GM18520 (cell line): Measurements from ENCODE around the gene IFI16.
"Not testable (repeated sequence)": the region's sequence is repeated elsewhere in the genome, so short reads cannot be mapped to it uniquely, and the experiment has no call there.

Experiments
- ATAC-seq: cut with Tn5 transposase; IDR thresholded peaks from one replicate; pipeline ENCODE4 v1.9.1; 2021; ENCODE audit not compliant: unreplicated experiment

Gene IFI16

GRCh38 chr1:159006210-159006807 lies 3.4 kb upstream of the IFI16 start:
- not testable (repeated sequence) for ATAC-seq

DNA sequence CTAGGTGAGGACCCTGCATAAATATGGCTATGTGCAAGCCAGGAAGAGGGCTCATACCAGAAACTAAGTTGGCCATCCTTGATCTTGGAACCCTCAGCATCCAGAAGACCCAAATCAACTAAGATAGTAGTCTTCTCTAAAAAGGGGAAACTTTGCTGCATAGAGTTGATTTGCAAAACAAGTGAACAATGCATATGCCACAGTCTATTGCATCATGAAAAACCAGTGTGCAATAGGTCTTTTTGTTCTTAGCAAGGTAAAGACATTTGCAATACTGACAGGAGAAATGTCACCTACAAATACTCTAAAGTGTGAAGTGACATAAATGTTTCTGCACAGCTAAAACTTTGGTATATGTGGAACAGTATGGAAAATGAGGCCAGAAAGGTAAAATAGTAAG lies 2.0 kb upstream of the IFI16 start:
- ATAC-seq, result no peak

DNA sequence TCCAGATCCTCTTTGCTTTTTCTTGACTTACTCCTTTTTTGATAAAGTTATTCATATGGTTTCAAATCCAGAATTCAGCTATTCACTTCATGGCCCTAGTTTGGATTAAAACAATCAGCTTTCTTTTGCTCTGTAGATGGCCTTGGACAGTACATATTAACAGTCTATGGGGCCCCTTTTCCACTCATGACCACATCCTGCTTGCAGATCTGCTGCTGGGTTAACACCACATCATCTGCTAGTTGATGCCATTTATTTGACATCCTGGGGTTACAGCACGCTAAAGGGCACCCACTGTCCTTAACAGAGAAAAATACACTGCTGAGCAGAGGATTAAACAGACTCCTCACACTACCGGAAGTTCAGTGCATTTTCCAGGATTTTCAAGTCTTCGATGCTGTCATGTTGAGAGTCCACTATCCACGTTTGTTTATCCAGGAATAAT lies 941 bp upstream of the IFI16 start:
- peak; percentile 75 for ATAC-seq

DNA sequence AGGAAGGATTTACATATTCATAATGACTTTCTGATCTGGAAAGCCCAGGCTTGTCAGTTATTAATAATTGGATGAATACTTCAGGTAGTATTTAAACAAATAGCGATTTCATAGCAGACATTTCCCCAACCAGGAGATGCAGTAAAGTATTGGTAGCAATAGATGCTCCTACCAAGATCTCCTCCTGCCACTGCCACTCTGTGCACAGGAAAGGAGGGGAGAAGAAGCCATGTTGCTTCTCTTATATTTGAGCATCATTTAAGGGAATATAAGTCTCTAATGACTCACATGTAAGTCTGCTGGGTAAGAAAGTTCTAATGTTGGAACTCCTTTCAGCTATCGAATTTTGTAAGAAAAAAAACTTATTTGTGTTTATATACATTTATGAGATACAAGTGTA lies 420 bp upstream of the IFI16 start:
- ATAC-seq, result no peak

DNA sequence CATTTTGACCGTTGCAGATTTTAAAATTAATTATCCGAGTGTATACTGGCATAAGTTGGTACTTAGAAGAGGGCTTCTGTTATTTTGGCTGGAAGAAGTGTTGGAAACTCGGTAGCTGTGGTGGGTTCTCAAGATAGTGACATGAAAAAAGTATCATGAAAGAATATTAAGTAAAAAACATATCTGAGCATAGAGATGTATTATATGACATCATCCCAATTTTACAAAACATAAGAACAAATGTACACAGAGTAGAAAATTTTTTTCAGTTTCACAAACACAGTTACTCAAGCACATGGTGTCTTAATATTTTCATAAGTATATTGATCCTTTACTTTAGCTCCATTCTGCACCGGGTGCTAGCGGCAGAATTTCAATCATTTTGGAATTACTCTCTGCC lies 684 bp downstream of the IFI16 start:
- no peak for ATAC-seq

DNA sequence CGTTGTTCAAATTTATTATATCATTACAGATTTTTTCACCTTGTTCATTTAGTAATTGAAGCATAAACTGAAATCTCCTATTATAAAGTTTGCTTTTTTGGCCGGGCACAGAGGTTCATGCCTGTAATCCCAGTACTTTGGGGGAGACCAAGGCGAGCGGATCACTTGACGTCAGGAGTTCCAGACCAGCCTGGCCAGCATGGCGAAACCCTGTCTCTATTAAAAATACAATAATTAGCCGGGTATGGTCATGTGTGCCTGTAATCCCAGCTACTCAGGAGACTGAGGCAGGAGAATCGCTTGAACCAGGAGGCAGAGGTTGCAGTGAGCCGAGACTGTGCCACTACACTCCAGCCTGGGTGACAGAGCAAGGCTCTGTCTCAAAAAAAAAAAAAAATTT lies 1.3 kb downstream of the IFI16 start:
- not testable (repeated sequence) for ATAC-seq

DNA sequence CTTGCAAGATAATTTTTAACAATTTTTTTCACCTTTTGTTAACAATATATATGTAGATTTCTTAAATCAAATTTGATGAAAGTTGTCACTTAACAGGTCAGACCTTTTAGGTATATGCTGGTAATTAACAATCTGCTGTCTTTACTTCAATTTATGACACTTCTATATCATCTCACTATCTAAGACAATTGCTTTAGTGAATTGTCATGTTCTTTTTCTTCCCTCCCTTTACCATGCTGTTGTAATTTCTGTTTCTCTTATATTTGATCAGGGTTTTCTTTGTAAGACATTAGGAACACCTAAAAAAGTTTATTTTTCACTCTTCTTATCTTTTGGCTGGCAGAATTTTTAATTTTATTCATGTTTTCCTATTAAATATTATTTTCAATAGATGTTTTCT lies 2.0 kb downstream of the IFI16 start:
- no peak for ATAC-seq

GRCh38 chr1:159012495-159012894 lies 2.8 kb downstream of the IFI16 start:
- ATAC-seq, result no peak

- ATAC-seq, result no peak
Measured at GRCh38 chr1:159014003-159014571, 4.4 kb downstream of the IFI16 start.

DNA sequence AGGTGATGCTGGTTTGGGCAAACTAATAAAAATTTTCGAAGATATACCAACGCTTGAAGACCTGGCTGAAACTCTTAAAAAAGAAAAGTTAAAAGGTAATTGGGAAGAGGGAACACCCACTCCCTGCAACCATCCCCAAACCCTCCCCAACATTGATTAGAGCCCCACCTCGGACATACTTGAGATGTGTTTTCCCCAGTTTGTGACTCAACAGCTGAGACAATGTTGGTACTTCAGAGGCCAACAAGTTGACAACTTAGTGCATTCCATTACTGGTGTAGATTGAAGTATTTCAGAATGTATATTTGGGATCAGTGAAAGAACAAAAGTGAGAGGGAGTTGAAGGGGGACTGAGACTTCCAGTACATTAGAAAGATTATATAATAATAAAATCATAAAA lies 5.1 kb downstream of the IFI16 start:
- no peak for ATAC-seq

DNA sequence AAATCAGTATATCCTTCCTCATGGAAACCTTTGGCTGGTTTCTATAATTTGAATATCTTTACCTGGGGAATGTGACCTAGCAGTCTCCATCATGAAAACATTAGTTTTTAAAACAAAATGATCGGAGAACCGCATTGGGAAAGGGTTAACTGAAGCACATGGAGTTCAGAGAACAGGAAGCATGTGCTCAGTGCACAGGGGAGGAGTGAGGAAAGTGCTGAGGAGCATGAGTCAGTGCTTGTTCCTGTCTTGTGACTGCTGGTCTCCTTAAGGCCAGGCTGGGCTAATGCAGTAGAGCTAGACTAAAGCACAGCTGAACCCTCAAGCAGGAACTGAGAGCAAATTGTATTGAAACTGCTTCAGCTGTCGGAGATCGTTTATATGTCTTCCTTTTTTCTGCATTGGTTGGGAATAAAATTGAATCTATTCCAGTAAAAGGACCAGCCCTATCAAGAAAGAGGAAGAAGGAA lies 5.8 kb downstream of the IFI16 start:
- peak; percentile 93 for ATAC-seq

GRCh38 chr1:159023723-159024122 lies 14.0 kb downstream of the IFI16 start:
- no peak for ATAC-seq

DNA sequence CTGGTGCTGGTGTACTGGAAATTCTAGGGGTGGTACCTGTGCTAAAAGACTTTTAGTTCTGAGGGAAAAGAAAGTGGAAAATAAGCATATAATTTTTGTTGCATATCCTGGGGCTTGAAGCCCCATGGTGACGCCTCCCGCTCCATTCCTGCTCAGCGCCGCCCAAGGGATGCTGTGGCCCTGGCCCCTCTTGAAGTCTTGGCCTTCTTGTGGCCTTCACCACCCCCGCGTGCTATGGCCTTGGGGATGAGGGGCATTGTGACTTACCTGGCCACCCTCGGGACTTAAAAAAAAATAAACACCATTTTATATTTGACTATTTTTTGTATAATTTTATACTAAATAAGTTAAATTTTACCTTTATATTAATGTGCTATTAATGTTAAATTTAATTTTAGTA lies 15.3 kb downstream of the IFI16 start:
- ATAC-seq, result no peak

GRCh38 chr1:159026841-159027240 lies 17.1 kb downstream of the IFI16 start:
- ATAC-seq, result not testable (repeated sequence)

- ATAC-seq, result no peak
Measured at GRCh38 chr1:159030311-159030710, 20.6 kb downstream of the IFI16 start.

GRCh38 chr1:159030877-159031447 lies 21.3 kb downstream of the IFI16 start:
- ATAC-seq, result no peak

- ATAC-seq, result no peak
Measured at GRCh38 chr1:159040206-159040605, 30.5 kb downstream of the IFI16 start.

DNA sequence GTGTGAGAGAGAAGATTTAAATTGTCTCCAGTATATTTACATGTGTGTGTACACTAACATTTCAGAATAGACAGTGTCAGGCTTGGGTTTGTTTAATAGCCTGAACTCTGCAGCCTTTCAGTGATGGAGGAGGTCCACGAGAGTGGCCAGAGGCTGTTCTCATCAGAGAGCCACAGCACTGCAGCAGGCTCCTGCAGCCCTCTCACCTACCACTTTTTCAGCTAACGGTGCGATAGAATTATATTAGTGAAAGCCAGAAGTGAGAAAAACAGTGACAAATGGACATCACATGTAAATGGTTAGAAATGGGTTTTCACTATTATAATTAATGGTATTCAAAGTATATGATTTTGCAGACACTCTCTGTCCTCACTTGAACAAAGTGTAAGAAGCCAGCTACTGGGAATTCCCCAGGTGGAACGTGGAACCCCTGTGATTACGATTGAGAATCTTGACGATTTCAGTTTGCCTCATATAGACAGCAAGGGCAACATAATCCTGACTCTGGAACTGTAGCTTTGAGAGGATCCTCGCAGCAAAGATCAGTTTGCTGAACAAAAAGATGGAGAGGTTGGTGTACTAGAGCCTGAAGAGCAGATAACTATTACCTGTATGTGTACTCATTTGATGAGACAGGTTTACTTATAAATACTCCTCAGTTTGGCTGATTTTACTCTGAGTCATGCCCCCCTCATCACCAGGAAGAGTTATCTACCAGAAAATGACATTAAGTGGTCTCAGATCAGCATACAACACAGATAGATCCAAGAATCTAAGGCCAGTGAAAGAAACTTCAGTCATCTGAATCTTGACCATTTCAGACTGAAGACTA lies 31.4 kb downstream of the IFI16 start:
- ATAC-seq, result peak; percentile 60

- ATAC-seq, result not testable (repeated sequence)
Measured at GRCh38 chr1:159046486-159046885, 36.8 kb downstream of the IFI16 start.

DNA sequence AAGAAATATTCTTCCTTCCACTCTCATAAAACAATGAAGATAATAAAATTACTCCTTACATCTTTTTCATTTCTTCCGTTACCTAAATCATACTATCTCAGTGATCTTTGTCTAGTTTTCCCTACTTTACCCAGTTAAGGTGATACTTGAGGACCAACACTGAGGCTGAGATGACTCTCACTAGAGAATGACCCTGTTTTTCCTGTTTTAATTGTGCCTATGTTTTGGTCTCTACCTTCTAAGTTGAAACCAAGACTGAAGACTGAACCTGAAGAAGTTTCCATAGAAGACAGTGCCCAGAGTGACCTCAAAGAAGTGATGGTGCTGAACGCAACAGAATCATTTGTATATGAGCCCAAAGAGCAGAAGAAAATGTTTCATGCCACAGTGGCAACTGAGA lies 41.7 kb downstream of the IFI16 start:
- ATAC-seq, result no peak

DNA sequence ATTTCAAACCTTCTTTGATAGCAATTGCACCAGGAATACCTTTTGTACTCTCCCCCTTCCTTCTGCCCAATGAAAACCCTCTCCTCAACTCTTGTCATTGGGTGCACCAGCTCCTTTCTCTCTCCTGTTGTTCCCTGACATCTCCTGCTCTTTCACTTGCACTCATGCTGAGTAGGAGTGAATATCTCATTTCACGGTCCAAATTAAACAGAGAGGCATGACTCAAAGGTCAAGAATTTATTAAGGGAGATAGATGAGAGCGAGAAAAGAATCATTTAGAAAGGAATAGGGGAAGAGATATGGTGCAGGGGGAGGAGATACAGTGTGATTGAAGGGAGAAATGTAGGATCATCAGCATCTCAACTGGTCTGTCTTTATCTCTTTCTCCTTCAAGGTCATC lies 44.7 kb downstream of the IFI16 start:
- ATAC-seq, result no peak

- no peak for ATAC-seq
Measured at GRCh38 chr1:159055181-159055641, 45.5 kb downstream of the IFI16 start.
